ENCODE measurements around the gene CLDN16. TPM values are rescaled to one million over a fixed set of nuclear protein-coding genes. Genes with fewer than 3 reads are reported as not detected.

Gene CLDN16
- total RNA-seq, 1 donor from 2014 or later, result not detected

- no peaks in the 10 kb centered on the region for H3K4me1 Mint-ChIP-seq
- CTCF ChIA-PET, result no interaction called here
- H3K9me3 Mint-ChIP-seq, result peaks cover 7% of the 10 kb centered on the region
- H3K27ac Mint-ChIP-seq, result no peak overlapping the region
- POLR2A ChIA-PET, result no interaction called here
- ATAC-seq (ENCODE audit: low read depth), result no peak
- H3K36me3 Mint-ChIP-seq (ENCODE audit: low read depth), result no peaks in the 10 kb centered on the region
- no peak overlapping the region for H3K4me3 Mint-ChIP-seq
- TF ChIP-seq CTCF (IDR thresholded peaks at IDR 0.05), result no peak
- H3K27me3 Mint-ChIP-seq, result peaks cover 2% of the 10 kb centered on the region
- no peak for DNase-seq
- intact Hi-C loops (cut with micrococcal nuclease), result no loop called here
Measured at GRCh38 chr3:190345878-190346277, 42.1 kb upstream of the CLDN16 start.

GRCh38 chr3:190346541-190346940, 41.4 kb upstream of the CLDN16 start:
- no peak overlapping the region for H3K4me3 Mint-ChIP-seq
- no peak for TF ChIP-seq CTCF (IDR thresholded peaks at IDR 0.05)
- H3K9me3 Mint-ChIP-seq, result peaks cover 7% of the 10 kb centered on the region
- no peaks in the 10 kb centered on the region for H3K36me3 Mint-ChIP-seq (ENCODE audit: low read depth)
- POLR2A ChIA-PET, result no interaction called here
- CTCF ChIA-PET, result no interaction called here
- ATAC-seq (ENCODE audit: low read depth) (no peak), DNase-seq (no peak)
- intact Hi-C loops (cut with micrococcal nuclease), result no loop called here
- H3K4me1 Mint-ChIP-seq, result no peaks in the 10 kb centered on the region
- no peak overlapping the region for H3K27ac Mint-ChIP-seq
- peaks cover 4% of the 10 kb centered on the region for H3K27me3 Mint-ChIP-seq

GRCh38 chr3:190352861-190353457, 35.0 kb upstream of the CLDN16 start:
- CTCF ChIA-PET, result no interaction called here
- Mint-ChIP-seq H3K4me3 (no peak overlapping the region), H3K9me3 (peaks cover 4% of the 10 kb centered on the region), H3K27ac (no peak overlapping the region), H3K27me3 (peaks cover 2% of the 10 kb centered on the region), H3K4me1 (no peaks in the 10 kb centered on the region), H3K36me3 (ENCODE audit: low read depth) (no peaks in the 10 kb centered on the region)
- no peak for ATAC-seq (ENCODE audit: low read depth)
- DNase-seq, result no peak
- no peak for TF ChIP-seq CTCF (IDR thresholded peaks at IDR 0.05)
- intact Hi-C loops (cut with micrococcal nuclease), result no loop called here
- POLR2A ChIA-PET, result no interaction called here

GRCh38 chr3:190356246-190356645, 31.7 kb upstream of the CLDN16 start:
- TF ChIP-seq CTCF (IDR thresholded peaks at IDR 0.05), result no peak
- H3K27me3 Mint-ChIP-seq, result no peaks in the 10 kb centered on the region
- H3K36me3 Mint-ChIP-seq (ENCODE audit: low read depth), result no peaks in the 10 kb centered on the region
- ChIA-PET CTCF (no interaction called here), POLR2A (no interaction called here)
- no peaks in the 10 kb centered on the region for H3K4me1 Mint-ChIP-seq
- DNase-seq (no peak), ATAC-seq (ENCODE audit: low read depth) (no peak)
- no peak overlapping the region for H3K4me3 Mint-ChIP-seq
- H3K27ac Mint-ChIP-seq, result no peak overlapping the region
- intact Hi-C loops (cut with micrococcal nuclease), result no loop called here
- no peaks in the 10 kb centered on the region for H3K9me3 Mint-ChIP-seq

GRCh38 chr3:190357468-190357867, 30.5 kb upstream of the CLDN16 start:
- CTCF ChIA-PET, result no interaction called here
- no peak for ATAC-seq (ENCODE audit: low read depth)
- Mint-ChIP-seq H3K27me3 (no peaks in the 10 kb centered on the region), H3K36me3 (ENCODE audit: low read depth) (no peaks in the 10 kb centered on the region), H3K4me1 (no peaks in the 10 kb centered on the region), H3K9me3 (no peaks in the 10 kb centered on the region), H3K27ac (no peak overlapping the region), H3K4me3 (no peak overlapping the region)
- intact Hi-C loops (cut with micrococcal nuclease), result no loop called here
- POLR2A ChIA-PET, result no interaction called here
- no peak for DNase-seq
- no peak for TF ChIP-seq CTCF (IDR thresholded peaks at IDR 0.05)
